Measurements from ENCODE around the gene RHOT2. TPM values are rescaled to one million over a fixed set of nuclear protein-coding genes. Genes with fewer than 3 reads are reported as not detected.
A peak's percentile ranks its signal among the peaks of the same experiment; 100 is the strongest.

Gene RHOT2
- total RNA-seq, 1 donor from 2014 or later, result 34.0 TPM

GRCh38 chr16:684961-685696, 17.2 kb downstream of the RHOT2 start:
- H3K27ac Mint-ChIP-seq, result no peak overlapping the region

GRCh38 chr16:685967-686366, 18.0 kb downstream of the RHOT2 start:
- no peak overlapping the region for H2AFZ ChIP-seq (replicated peaks)
- H4K20me1 ChIP-seq (ENCODE audit: low read depth), result peaks cover 28% of the 10 kb centered on the region
- H3F3A ChIP-seq (ENCODE audit: low read depth), result peaks cover 45% of the 10 kb centered on the region
- H3K4me3 Mint-ChIP-seq, result peak overlapping the region; percentile 76
- no peaks in the 10 kb centered on the region for H3K9me3 ChIP-seq (ENCODE audit: low read depth)
- H3K27ac Mint-ChIP-seq, result no peak overlapping the region
- H3K4me1 ChIP-seq, result peaks cover 14% of the 10 kb centered on the region
- no peak overlapping the region for H3K9ac ChIP-seq
- H3K4me2 ChIP-seq, result no peak overlapping the region
- no peak overlapping the region for H3K27ac ChIP-seq
- peaks cover 40% of the 10 kb centered on the region for H3K79me2 ChIP-seq (ENCODE audit: low read depth)
- H3K4me3 ChIP-seq, result no peak overlapping the region
- H3K36me3 Mint-ChIP-seq, result peaks cover 3% of the 10 kb centered on the region
- peaks cover 2% of the 10 kb centered on the region for H3K36me3 ChIP-seq
- TF ChIP-seq EZH2 (IDR thresholded peaks at IDR 0.05) (no peak), CTCF (IDR thresholded peaks at IDR 0.05) (peak; percentile 59)
- DNase-seq (ENCODE audit: low spot score), result peak; percentile 65
- H3K27me3 Mint-ChIP-seq (ENCODE audit: insufficient read depth, low read depth), result peaks cover 13% of the 10 kb centered on the region
- H3K9me3 Mint-ChIP-seq, result no peaks in the 10 kb centered on the region
- peaks cover 34% of the 10 kb centered on the region for H3K4me1 Mint-ChIP-seq
- peaks cover 6% of the 10 kb centered on the region for H3K27me3 ChIP-seq

More at GRCh38 chr16:684961-685696, 17.2 kb downstream of the RHOT2 start:
- TF ChIP-seq EZH2 (IDR thresholded peaks at IDR 0.05) (no peak), EZH2phosphoT487 (IDR thresholded peaks at IDR 0.05) (no peak), CTCF (IDR thresholded peaks at IDR 0.05) (no peak)
- Histone ChIP-seq H3F3A (ENCODE audit: low read depth) (peaks cover 51% of the 10 kb centered on the region), H2AFZ (replicated peaks) (no peak overlapping the region), H3K27me3 (no peaks in the 10 kb centered on the region), H3K4me1 (peaks cover 14% of the 10 kb centered on the region), H3K79me2 (ENCODE audit: low read depth) (peaks cover 43% of the 10 kb centered on the region), H3K4me3 (no peak overlapping the region), H3K4me2 (no peak overlapping the region), H3K27ac (no peak overlapping the region), H3K36me3 (peaks cover 2% of the 10 kb centered on the region), H3K9me3 (ENCODE audit: low read depth) (no peaks in the 10 kb centered on the region), H4K20me1 (ENCODE audit: low read depth) (peaks cover 34% of the 10 kb centered on the region), H3K9ac (no peak overlapping the region)
- no peak overlapping the region for H3K4me3 Mint-ChIP-seq
- DNase-seq (ENCODE audit: low spot score), result no peak
- H3K27me3 Mint-ChIP-seq (ENCODE audit: insufficient read depth, low read depth), result peaks cover 13% of the 10 kb centered on the region
- peaks cover 3% of the 10 kb centered on the region for H3K36me3 Mint-ChIP-seq
- no peaks in the 10 kb centered on the region for H3K9me3 Mint-ChIP-seq
- peaks cover 30% of the 10 kb centered on the region for H3K4me1 Mint-ChIP-seq

- peaks cover 27% of the 10 kb centered on the region for H3K4me1 Mint-ChIP-seq
- H3K36me3 ChIP-seq, result peaks cover 2% of the 10 kb centered on the region
- no peak overlapping the region for H3K9ac ChIP-seq
- peaks cover 8% of the 10 kb centered on the region for H3K4me1 ChIP-seq
- no peak overlapping the region for H3K27ac Mint-ChIP-seq
- H3K4me2 ChIP-seq, result no peak overlapping the region
- H4K20me1 ChIP-seq (ENCODE audit: low read depth), result peaks cover 21% of the 10 kb centered on the region
- H3F3A ChIP-seq (ENCODE audit: low read depth), result peaks cover 38% of the 10 kb centered on the region
- no peak overlapping the region for H2AFZ ChIP-seq (replicated peaks)
- no peak for DNase-seq (ENCODE audit: low spot score)
- no peak for TF ChIP-seq EZH2 (IDR thresholded peaks at IDR 0.05)
- no peak for TF ChIP-seq EZH2phosphoT487 (IDR thresholded peaks at IDR 0.05)
- no peak for TF ChIP-seq CTCF (IDR thresholded peaks at IDR 0.05)
- peaks cover 33% of the 10 kb centered on the region for H3K79me2 ChIP-seq (ENCODE audit: low read depth)
- H3K4me3 ChIP-seq, result no peak overlapping the region
- H3K36me3 Mint-ChIP-seq, result peaks cover 3% of the 10 kb centered on the region
- no peaks in the 10 kb centered on the region for H3K9me3 ChIP-seq (ENCODE audit: low read depth)
- H3K4me3 Mint-ChIP-seq, result no peak overlapping the region
- H3K27me3 Mint-ChIP-seq (ENCODE audit: insufficient read depth, low read depth), result peaks cover 13% of the 10 kb centered on the region
- H3K27ac ChIP-seq, result no peak overlapping the region
- H3K9me3 Mint-ChIP-seq, result no peaks in the 10 kb centered on the region
- H3K27me3 ChIP-seq, result peaks cover 13% of the 10 kb centered on the region
Observed at GRCh38 chr16:686459-687260, 18.7 kb downstream of the RHOT2 start.

Data from neural progenitor cell (in vitro differentiated cells).